Chondrocyte (in vitro differentiated cells): ENCODE data around the gene ZBTB24. TPM values are rescaled to one million over a fixed set of nuclear protein-coding genes. Genes with fewer than 3 reads are reported as not detected.

ENCODE experiments used
- DNase-seq: peaks from one replicate; pipeline ENCODE4 v3.0.0; 2021; ENCODE audit warnings: mixed read lengths, low spot score
- H3K27ac Mint-ChIP-seq: one replicate; pipeline ENCODE4 v1.8.0; 2021; ENCODE audit warnings: mild to moderate bottlenecking, moderate library complexity, mixed read lengths; ENCODE audit not compliant: unreplicated experiment
- H3K27me3 Mint-ChIP-seq: 2 replicates; pipeline ENCODE4 v1.8.0; 2021; ENCODE audit warnings: low read depth, mixed read lengths
- H3K36me3 Mint-ChIP-seq: 2 replicates; pipeline ENCODE4 v1.8.0; 2021; ENCODE audit warnings: low read depth, mixed read lengths
- H3K4me1 Mint-ChIP-seq: 2 replicates; pipeline ENCODE4 v1.8.0; 2021; ENCODE audit warnings: low read depth, mild to moderate bottlenecking, mixed read lengths
- H3K4me3 Mint-ChIP-seq: one replicate; pipeline ENCODE4 v1.8.0; 2021; ENCODE audit warnings: mild to moderate bottlenecking, moderate library complexity, mixed read lengths; ENCODE audit not compliant: unreplicated experiment
- H3K9me3 Mint-ChIP-seq: 2 replicates; pipeline ENCODE4 v1.8.0; 2021; ENCODE audit warnings: low read depth, mixed read lengths
- total RNA-seq: library from RNA; stranded (reverse); gene quantifications from 3 replicates; pipeline ENCODE4 v1.2.1, GENCODE V29; 2021
- TF ChIP-seq, protein P1 (sequence below): fragments of 200-600 bp; sonication (generic); IDR thresholded peaks from 2 replicates; pipeline ENCODE4 v1.5.0; 2021; ENCODE audit warnings: antibody characterized with exemption, mild to moderate bottlenecking, moderate library complexity

ZBTB24 gene
- total RNA-seq, 1 donor from 2014 or later: 7.1 TPM

- Mint-ChIP-seq H3K9me3 (no peaks in the 10 kb centered on the region), H3K36me3 (peaks cover 10% of the 10 kb centered on the region), H3K4me1 (peaks cover 33% of the 10 kb centered on the region), H3K4me3 (peak within 1 kb of the TSS; percentile 98), H3K27ac (peak within 1 kb of the TSS; percentile 91), H3K27me3 (no peaks in the 10 kb centered on the region)
- TF ChIP-seq, protein P1, sequence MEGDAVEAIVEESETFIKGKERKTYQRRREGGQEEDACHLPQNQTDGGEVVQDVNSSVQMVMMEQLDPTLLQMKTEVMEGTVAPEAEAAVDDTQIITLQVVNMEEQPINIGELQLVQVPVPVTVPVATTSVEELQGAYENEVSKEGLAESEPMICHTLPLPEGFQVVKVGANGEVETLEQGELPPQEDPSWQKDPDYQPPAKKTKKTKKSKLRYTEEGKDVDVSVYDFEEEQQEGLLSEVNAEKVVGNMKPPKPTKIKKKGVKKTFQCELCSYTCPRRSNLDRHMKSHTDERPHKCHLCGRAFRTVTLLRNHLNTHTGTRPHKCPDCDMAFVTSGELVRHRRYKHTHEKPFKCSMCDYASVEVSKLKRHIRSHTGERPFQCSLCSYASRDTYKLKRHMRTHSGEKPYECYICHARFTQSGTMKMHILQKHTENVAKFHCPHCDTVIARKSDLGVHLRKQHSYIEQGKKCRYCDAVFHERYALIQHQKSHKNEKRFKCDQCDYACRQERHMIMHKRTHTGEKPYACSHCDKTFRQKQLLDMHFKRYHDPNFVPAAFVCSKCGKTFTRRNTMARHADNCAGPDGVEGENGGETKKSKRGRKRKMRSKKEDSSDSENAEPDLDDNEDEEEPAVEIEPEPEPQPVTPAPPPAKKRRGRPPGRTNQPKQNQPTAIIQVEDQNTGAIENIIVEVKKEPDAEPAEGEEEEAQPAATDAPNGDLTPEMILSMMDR: peak; percentile 65
- no peak for DNase-seq
Measured at GRCh38 chr6:109455437-109456110, 27.4 kb downstream of the ZBTB24 start, which contains the start of gene MICAL1. TSS of gene MICAL1 (minus strand) at chr6:109455772. CDS start at chr6:109454196, 1,576 bp downstream.

GRCh38 chr6:109454496-109455436 lies 28.3 kb downstream of the ZBTB24 start:
- H3K9me3 Mint-ChIP-seq: no peaks in the 10 kb centered on the region
- peaks cover 11% of the 10 kb centered on the region for H3K36me3 Mint-ChIP-seq
- peaks cover 33% of the 10 kb centered on the region for H3K4me1 Mint-ChIP-seq
- peak overlapping the region; percentile 98 for H3K4me3 Mint-ChIP-seq
- H3K27me3 Mint-ChIP-seq: no peaks in the 10 kb centered on the region
- DNase-seq: no peak
- H3K27ac Mint-ChIP-seq: peak overlapping the region; percentile 91
- TF ChIP-seq, protein P1: peak; percentile 11

- peaks cover 14% of the 10 kb centered on the region for H3K36me3 Mint-ChIP-seq
- no peaks in the 10 kb centered on the region for H3K27me3 Mint-ChIP-seq
- H3K4me3 Mint-ChIP-seq: peak overlapping the region; percentile 98
- TF ChIP-seq, protein P1: no peak
- no peaks in the 10 kb centered on the region for H3K9me3 Mint-ChIP-seq
- peaks cover 33% of the 10 kb centered on the region for H3K4me1 Mint-ChIP-seq
- no peak for DNase-seq
- H3K27ac Mint-ChIP-seq: peak overlapping the region; percentile 80
Measured at GRCh38 chr6:109453594-109454495, 29.2 kb downstream of the ZBTB24 start.

GRCh38 chr6:109453156-109453555 lies 29.9 kb downstream of the ZBTB24 start:
- Mint-ChIP-seq H3K27me3 (no peaks in the 10 kb centered on the region), H3K4me3 (no peak overlapping the region), H3K4me1 (peaks cover 33% of the 10 kb centered on the region), H3K36me3 (peaks cover 14% of the 10 kb centered on the region), H3K27ac (no peak overlapping the region), H3K9me3 (no peaks in the 10 kb centered on the region)
- no peak for DNase-seq
- TF ChIP-seq, protein P1: no peak
